Mucosa of rectum (tissue), 2 donors: ENCODE data around the gene GPR146.

Experiments used
- H3K27ac ChIP-seq, 2 donors: one replicate each; pipeline ENCODE4 v1.7.0; 2013; ENCODE audit warnings: inconsistent platforms in 2 of 2, low read depth in 2 of 2, low read length in 2 of 2
- H3K27me3 ChIP-seq, 2 donors: one replicate each; pipeline ENCODE4 v1.7.0; 2013; ENCODE audit warnings: low read length in 2 of 2; ENCODE audit not compliant: control insufficient read depth in 2 of 2, insufficient read depth in 2 of 2
- H3K36me3 ChIP-seq, 2 donors: one replicate each; pipeline ENCODE4 v1.7.0; 2013; ENCODE audit warnings: low read length in 2 of 2; ENCODE audit not compliant: control insufficient read depth in 2 of 2, insufficient read depth in 2 of 2
- H3K4me1 ChIP-seq, 2 donors: one replicate each; pipeline ENCODE4 v1.7.0; 2013; ENCODE audit warnings: low read length in 2 of 2, mild to moderate bottlenecking in 1 of 2; ENCODE audit not compliant: control insufficient read depth in 2 of 2, insufficient read depth in 2 of 2
- H3K4me3 ChIP-seq, 2 donors: one replicate each; pipeline ENCODE4 v1.7.0; 2013; ENCODE audit warnings: low read length in 2 of 2
- H3K9ac ChIP-seq, 2 donors: one replicate each; pipeline ENCODE4 v1.7.0; 2013; ENCODE audit warnings: low read length in 2 of 2, low read depth in 1 of 2, mild to moderate bottlenecking in 1 of 2
- H3K9me3 ChIP-seq, 2 donors: one replicate each; pipeline ENCODE4 v1.7.0; 2013; ENCODE audit warnings: low read length in 2 of 2; ENCODE audit not compliant: control insufficient read depth in 2 of 2
- donor health status: healthy.
- donor health status: Normal muscosa, but diverticular disease.

The GPR146 gene

DNA sequence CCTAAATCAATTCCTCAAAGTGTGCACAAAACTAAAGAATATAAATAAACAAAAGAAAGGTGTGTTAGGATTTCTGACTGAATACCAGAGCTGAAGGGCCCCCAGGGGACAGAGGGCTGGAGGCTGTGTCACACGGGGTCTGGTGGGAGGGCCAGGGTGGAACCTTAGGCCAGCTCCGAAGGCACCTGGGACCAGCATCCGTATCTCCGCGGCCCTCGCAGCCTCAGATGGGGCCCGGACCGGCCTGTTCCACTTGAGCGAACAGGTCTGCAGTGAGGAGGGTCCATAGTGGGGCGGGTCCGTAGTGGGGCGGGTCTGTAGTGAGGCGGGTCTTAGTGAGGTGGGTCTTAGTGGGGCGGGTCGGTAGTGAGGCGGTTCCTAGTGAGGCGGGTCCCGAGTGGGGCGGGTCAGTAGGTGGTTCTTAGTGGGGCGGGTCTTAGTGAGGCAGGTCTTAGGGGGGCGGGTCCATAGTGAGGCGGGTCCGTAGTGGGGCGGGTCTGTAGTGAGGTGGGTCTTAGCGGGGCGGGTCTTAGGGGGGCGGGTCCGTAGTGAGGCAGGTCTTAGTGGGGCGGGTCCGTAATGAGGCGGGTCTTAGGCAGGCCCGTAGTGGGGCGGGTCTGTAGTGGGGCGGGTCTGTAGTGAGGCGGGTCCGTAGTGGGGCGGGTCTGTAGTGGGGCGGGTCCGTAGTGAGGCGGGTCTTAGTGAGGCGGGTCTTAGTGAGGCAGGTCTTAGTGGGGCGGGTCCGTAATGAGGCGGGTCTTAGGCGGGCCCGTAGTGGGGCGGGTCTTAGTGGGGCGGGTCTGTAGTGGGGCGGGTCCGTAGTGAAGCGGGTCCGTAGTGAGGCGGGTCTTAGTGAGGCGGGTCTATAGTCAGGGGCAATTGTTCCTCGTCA is 15.1 kb downstream of the GPR146 start:
- no peaks in the 10 kb centered on the region for H3K9me3 ChIP-seq
- H3K27ac ChIP-seq = peak overlapping the region in 1 of 2 donors; percentile 16
- H3K27me3 ChIP-seq = no peaks in the 10 kb centered on the region
- peaks cover 2 to 3% of the 10 kb centered on the region in 2 donors for H3K36me3 ChIP-seq
- H3K4me1 ChIP-seq = peaks cover 7 to 13% of the 10 kb centered on the region in 2 donors
- H3K9ac ChIP-seq = no peak overlapping the region
- H3K4me3 ChIP-seq = peak overlapping the region in 1 of 2 donors; percentile 13

DNA sequence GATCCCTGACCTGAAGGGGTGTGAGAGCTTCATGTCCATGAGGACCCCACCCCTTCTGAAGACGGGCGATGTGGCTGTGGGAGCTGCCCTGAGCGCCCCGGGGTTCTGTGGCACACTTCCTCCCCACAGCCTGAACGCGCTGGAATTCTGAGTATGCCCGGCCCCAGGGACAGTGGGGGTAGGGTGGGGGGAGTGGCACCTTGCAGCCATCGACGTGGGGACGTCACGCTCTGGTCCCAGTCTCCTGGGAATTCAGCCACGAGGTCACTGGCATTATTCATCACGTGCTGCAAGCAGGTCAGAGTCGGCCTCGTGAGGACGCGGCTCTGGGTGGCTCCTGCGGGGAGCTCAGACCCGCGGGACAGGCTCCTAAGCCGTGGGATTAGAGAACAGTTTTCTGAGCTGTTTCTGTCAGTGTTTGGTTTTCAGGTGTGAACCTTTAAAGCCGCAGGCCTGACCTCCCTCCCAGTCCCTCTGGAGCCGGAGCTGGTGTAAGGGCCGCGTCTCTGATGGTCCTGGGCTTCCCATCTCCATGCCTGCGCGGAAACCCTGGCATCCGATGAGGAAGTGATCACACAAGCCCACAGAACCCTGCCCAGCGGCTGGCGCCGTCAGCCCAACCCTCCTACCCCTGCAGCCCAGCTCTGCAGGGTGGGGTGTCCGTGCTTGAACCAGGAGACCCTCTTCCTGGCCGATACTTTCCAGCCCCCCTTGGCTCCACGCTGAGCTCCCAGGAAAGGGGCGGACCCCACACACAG is 16.1 kb downstream of the GPR146 start:
- H3K27ac ChIP-seq = peak overlapping the region in 1 of 2 donors; percentile 9
- H3K4me3 ChIP-seq = no peak overlapping the region

DNA sequence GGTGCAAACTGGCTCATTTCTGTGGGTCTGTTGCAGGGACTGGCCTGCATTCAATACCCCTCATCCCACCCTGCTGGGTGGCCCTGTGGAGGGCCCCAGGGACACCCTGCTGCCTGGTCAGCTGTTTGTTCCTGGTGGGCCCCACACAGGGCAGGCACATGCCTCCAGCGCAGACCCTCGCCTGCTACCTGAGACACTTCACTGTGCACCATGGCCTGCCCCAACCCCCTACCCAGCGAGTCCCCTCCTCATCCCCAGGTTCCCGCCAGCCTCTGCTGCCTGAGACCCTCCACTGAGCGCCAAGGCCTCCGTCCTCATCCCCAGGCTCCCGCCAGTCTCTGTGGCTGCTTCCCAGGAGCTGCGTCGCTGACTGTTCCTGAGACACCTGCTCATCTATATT is 16.8 kb downstream of the GPR146 start:
- peaks cover 7 to 12% of the 10 kb centered on the region in 2 donors for H3K4me1 ChIP-seq
- no peak overlapping the region for H3K9ac ChIP-seq
- no peaks in the 10 kb centered on the region for H3K27me3 ChIP-seq
- H3K4me3 ChIP-seq = no peak overlapping the region
- no peak overlapping the region for H3K27ac ChIP-seq
- peaks cover 2 to 3% of the 10 kb centered on the region in 2 donors for H3K36me3 ChIP-seq
- H3K9me3 ChIP-seq = no peaks in the 10 kb centered on the region

More for the DNA sequence above, 16.1 kb downstream of the GPR146 start:
- no peaks in the 10 kb centered on the region for H3K9me3 ChIP-seq
- no peaks in the 10 kb centered on the region for H3K27me3 ChIP-seq
- peaks cover 2 to 3% of the 10 kb centered on the region in 2 donors for H3K36me3 ChIP-seq
- no peak overlapping the region for H3K9ac ChIP-seq
- peaks cover 7 to 10% of the 10 kb centered on the region in 2 donors for H3K4me1 ChIP-seq

GRCh38 chr7:1062296-1063294 is 18.2 kb downstream of the GPR146 start:
- no peak overlapping the region for H3K4me3 ChIP-seq
- no peak overlapping the region for H3K27ac ChIP-seq
- H3K4me1 ChIP-seq = peaks cover 7 to 12% of the 10 kb centered on the region in 2 donors
- H3K9me3 ChIP-seq = no peaks in the 10 kb centered on the region
- H3K9ac ChIP-seq = no peak overlapping the region
- H3K27me3 ChIP-seq = no peaks in the 10 kb centered on the region
- peaks cover 0 to 2% of the 10 kb centered on the region in 2 donors for H3K36me3 ChIP-seq

GRCh38 chr7:1063361-1063760 is 19.0 kb downstream of the GPR146 start:
- Histone ChIP-seq H3K27me3 (no peaks in the 10 kb centered on the region), H3K27ac (no peak overlapping the region), H3K36me3 (no peaks in the 10 kb centered on the region), H3K4me1 (peaks cover 7 to 12% of the 10 kb centered on the region in 2 donors), H3K4me3 (no peak overlapping the region), H3K9me3 (no peaks in the 10 kb centered on the region), H3K9ac (no peak overlapping the region)

DNA sequence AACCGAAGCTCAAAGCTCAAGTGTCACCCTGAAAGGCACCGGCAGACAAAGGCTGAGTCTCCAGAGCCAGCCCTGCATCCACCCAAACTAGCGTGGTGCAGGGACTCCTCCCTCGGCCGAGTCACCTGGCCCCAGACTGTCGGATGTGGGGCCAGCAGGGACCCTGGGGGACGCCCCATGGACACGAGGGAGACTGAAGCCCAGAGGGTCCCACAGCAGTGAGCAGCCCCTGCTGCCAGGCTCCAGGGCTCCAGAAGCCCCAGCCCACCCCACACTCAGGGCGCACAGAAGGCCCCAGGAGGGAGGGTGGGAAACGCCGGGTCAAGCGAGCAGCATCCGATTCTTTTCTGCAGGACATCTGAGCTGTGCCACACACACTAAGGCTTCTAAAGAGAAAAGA is 20.2 kb downstream of the GPR146 start:
- H3K27me3 ChIP-seq = no peaks in the 10 kb centered on the region
- H3K4me1 ChIP-seq = peaks cover 7 to 12% of the 10 kb centered on the region in 2 donors
- no peaks in the 10 kb centered on the region for H3K36me3 ChIP-seq
- no peaks in the 10 kb centered on the region for H3K9me3 ChIP-seq
- no peak overlapping the region for H3K27ac ChIP-seq
- no peak overlapping the region for H3K9ac ChIP-seq
- no peak overlapping the region for H3K4me3 ChIP-seq

GRCh38 chr7:1065263-1065584 is 20.9 kb downstream of the GPR146 start:
- Histone ChIP-seq H3K27ac (no peak overlapping the region), H3K4me3 (peak overlapping the region; percentile 47 to 67)

GRCh38 chr7:1065585-1066241 is 21.4 kb downstream of the GPR146 start:
- Histone ChIP-seq H3K36me3 (no peaks in the 10 kb centered on the region), H3K27ac (no peak overlapping the region), H3K4me3 (peak overlapping the region; percentile 47 to 67), H3K27me3 (no peaks in the 10 kb centered on the region), H3K4me1 (peaks cover 5 to 7% of the 10 kb centered on the region in 2 donors), H3K9ac (peak overlapping the region in 1 of 2 donors; percentile 57), H3K9me3 (no peaks in the 10 kb centered on the region)

More at GRCh38 chr7:1065263-1065584, 20.9 kb downstream of the GPR146 start:
- Histone ChIP-seq H3K4me1 (peaks cover 7 to 10% of the 10 kb centered on the region in 2 donors), H3K27me3 (no peaks in the 10 kb centered on the region), H3K9ac (peak overlapping the region in 1 of 2 donors; percentile 57), H3K9me3 (no peaks in the 10 kb centered on the region), H3K36me3 (no peaks in the 10 kb centered on the region)

DNA sequence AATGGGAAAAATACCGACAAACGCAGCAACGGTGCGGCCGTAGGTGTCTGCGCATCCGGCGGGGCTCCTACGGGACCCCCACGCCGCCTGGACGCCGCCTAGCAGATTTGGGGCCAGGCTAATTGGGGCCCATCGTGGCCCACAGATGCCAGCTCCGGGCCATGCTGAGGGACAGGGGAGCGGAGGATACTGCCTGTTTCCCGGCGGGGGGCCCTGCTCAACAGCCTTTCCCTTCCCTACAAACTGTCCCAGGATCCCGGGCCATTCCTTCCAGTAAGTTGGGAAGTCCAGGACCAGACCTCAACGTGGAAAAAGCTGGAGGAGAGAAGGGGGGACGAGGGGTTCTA is 21.9 kb downstream of the GPR146 start:
- no peaks in the 10 kb centered on the region for H3K9me3 ChIP-seq
- H3K4me1 ChIP-seq = peaks cover 5 to 7% of the 10 kb centered on the region in 2 donors
- no peak overlapping the region for H3K9ac ChIP-seq
- no peaks in the 10 kb centered on the region for H3K36me3 ChIP-seq
- H3K27me3 ChIP-seq = no peaks in the 10 kb centered on the region
- H3K4me3 ChIP-seq = no peak overlapping the region
- H3K27ac ChIP-seq = no peak overlapping the region
